Activated T-cell treated with anti-CD3 and anti-CD28 coated beads, Interleukin-2, amount 50 U/mL, for 72 hours (primary cell): ENCODE data around the gene DCAF15. TPM values are rescaled to one million over a fixed set of nuclear protein-coding genes. Genes with fewer than 3 reads are reported as not detected.
A peak's percentile ranks its signal among the peaks of the same experiment; 100 is the strongest.

ENCODE experiments used
- ATAC-seq, 2 donors: fragments of 150-1000 bp; cut with Tn5 transposase; replicated peaks in 1 of 2; 2 replicates each; pipeline ENCODE4 v1.10.0; 2021; ENCODE audit warnings: moderate library complexity in 2 of 2, mild to moderate bottlenecking in 1 of 2
- DNase-seq, 2 donors: peaks; one replicate each; pipeline ENCODE4 v3.0.0; 2021 to 2022; ENCODE audit warnings: mixed read lengths in 1 of 2
- H3K27ac Mint-ChIP-seq: one replicate; pipeline ENCODE4 v1.8.0; 2022; ENCODE audit warnings: mild to moderate bottlenecking, moderate library complexity, mixed read lengths
- H3K27me3 Mint-ChIP-seq: one replicate; pipeline ENCODE4 v1.8.0; 2022; ENCODE audit warnings: low read depth, mixed read lengths
- H3K36me3 Mint-ChIP-seq, 2 donors: one replicate each; pipeline ENCODE4 v1.8.0; 2022; ENCODE audit warnings: mixed read lengths in 2 of 2, mild to moderate bottlenecking in 1 of 2; ENCODE audit not compliant: insufficient read depth in 2 of 2
- H3K4me1 Mint-ChIP-seq: one replicate; pipeline ENCODE4 v1.8.0; 2022; ENCODE audit warnings: low read depth, mixed read lengths
- H3K4me3 Mint-ChIP-seq, 2 donors: one replicate each; pipeline ENCODE4 v1.8.0; 2022; ENCODE audit warnings: mild to moderate bottlenecking in 2 of 2, mixed read lengths in 2 of 2, moderate library complexity in 2 of 2
- H3K9me3 Mint-ChIP-seq, 2 donors: one replicate each; pipeline ENCODE4 v1.8.0; 2022; ENCODE audit warnings: mixed read lengths in 2 of 2
- total RNA-seq, 2 donors: library from RNA; stranded (reverse); gene quantifications; one replicate each; pipeline ENCODE4 v1.2.3, GENCODE V29; 2022

Gene DCAF15
- total RNA-seq, 2 donors from 2014 or later: 62.9 to 79.8 TPM

- Mint-ChIP-seq H3K9me3 (no peaks in the 10 kb centered on the region), H3K4me1 (peaks cover 13% of the 10 kb centered on the region), H3K36me3 (peaks cover 0 to 2% of the 10 kb centered on the region in 2 donors), H3K27me3 (no peaks in the 10 kb centered on the region), H3K27ac (no peak overlapping the region), H3K4me3 (peak overlapping the region in 1 of 2 donors; percentile 27)
- ATAC-seq: peak in 1 of 2 donors; percentile 13
- no peak for DNase-seq
Measured at GRCh38 chr19:13979244-13979615, 26.9 kb downstream of the DCAF15 start.

GRCh38 chr19:13979686-13980085 lies 27.4 kb downstream of the DCAF15 start:
- Mint-ChIP-seq H3K9me3 (no peaks in the 10 kb centered on the region), H3K4me1 (peaks cover 12% of the 10 kb centered on the region), H3K4me3 (peak overlapping the region in 1 of 2 donors; percentile 27), H3K27me3 (no peaks in the 10 kb centered on the region), H3K27ac (no peak overlapping the region), H3K36me3 (peaks cover 0 to 2% of the 10 kb centered on the region in 2 donors)
- no peak for DNase-seq
- no peak for ATAC-seq

GRCh38 chr19:13980340-13980739 lies 28.0 kb downstream of the DCAF15 start:
- Mint-ChIP-seq H3K9me3 (no peaks in the 10 kb centered on the region), H3K27me3 (no peaks in the 10 kb centered on the region), H3K36me3 (peaks cover 0 to 2% of the 10 kb centered on the region in 2 donors), H3K4me3 (no peak overlapping the region), H3K27ac (no peak overlapping the region), H3K4me1 (peaks cover 19% of the 10 kb centered on the region)
- no peak for DNase-seq
- ATAC-seq: no peak

GRCh38 chr19:13981021-13981420 lies 28.7 kb downstream of the DCAF15 start:
- DNase-seq (no peak), ATAC-seq (no peak)
- Mint-ChIP-seq H3K36me3 (peaks cover 0 to 2% of the 10 kb centered on the region in 2 donors), H3K4me3 (no peak overlapping the region), H3K4me1 (peaks cover 25% of the 10 kb centered on the region), H3K9me3 (no peaks in the 10 kb centered on the region), H3K27ac (no peak overlapping the region), H3K27me3 (no peaks in the 10 kb centered on the region)

GRCh38 chr19:13981467-13981866 lies 29.2 kb downstream of the DCAF15 start:
- peaks cover 29% of the 10 kb centered on the region for H3K4me1 Mint-ChIP-seq
- no peak overlapping the region for H3K27ac Mint-ChIP-seq

GRCh38 chr19:13981988-13982501 lies 29.7 kb downstream of the DCAF15 start:
- Mint-ChIP-seq H3K27me3 (no peaks in the 10 kb centered on the region), H3K36me3 (no peaks in the 10 kb centered on the region), H3K9me3 (no peaks in the 10 kb centered on the region), H3K27ac (no peak overlapping the region), H3K4me1 (peaks cover 35% of the 10 kb centered on the region), H3K4me3 (no peak overlapping the region)
- DNase-seq (no peak), ATAC-seq (no peak)

More at GRCh38 chr19:13981467-13981866, 29.2 kb downstream of the DCAF15 start:
- ATAC-seq: no peak
- Mint-ChIP-seq H3K27me3 (no peaks in the 10 kb centered on the region), H3K9me3 (no peaks in the 10 kb centered on the region), H3K4me3 (no peak overlapping the region), H3K36me3 (peaks cover 0 to under 1% of the 10 kb centered on the region in 2 donors)
- DNase-seq: no peak

GRCh38 chr19:13982773-13983172 lies 30.5 kb downstream of the DCAF15 start:
- Mint-ChIP-seq H3K9me3 (no peaks in the 10 kb centered on the region), H3K4me1 (peaks cover 42% of the 10 kb centered on the region), H3K27ac (no peak overlapping the region), H3K4me3 (no peak overlapping the region), H3K27me3 (no peaks in the 10 kb centered on the region), H3K36me3 (no peaks in the 10 kb centered on the region)
- ATAC-seq: no peak
- DNase-seq: no peak

- DNase-seq (no peak), ATAC-seq (no peak)
- H3K4me3 Mint-ChIP-seq: no peak overlapping the region
- H3K9me3 Mint-ChIP-seq: no peaks in the 10 kb centered on the region
- H3K27me3 Mint-ChIP-seq: no peaks in the 10 kb centered on the region
- H3K27ac Mint-ChIP-seq: no peak overlapping the region
- H3K4me1 Mint-ChIP-seq: peaks cover 44% of the 10 kb centered on the region
- H3K36me3 Mint-ChIP-seq: peaks cover 0 to under 1% of the 10 kb centered on the region in 2 donors
Measured at GRCh38 chr19:13983213-13983889, 31.0 kb downstream of the DCAF15 start.

GRCh38 chr19:13984186-13984585 lies 31.9 kb downstream of the DCAF15 start:
- Mint-ChIP-seq H3K9me3 (no peaks in the 10 kb centered on the region), H3K36me3 (peaks cover 0 to 5% of the 10 kb centered on the region in 2 donors), H3K4me1 (peaks cover 52% of the 10 kb centered on the region), H3K27me3 (no peaks in the 10 kb centered on the region), H3K27ac (no peak overlapping the region), H3K4me3 (no peak overlapping the region)
- DNase-seq: no peak
- no peak for ATAC-seq

GRCh38 chr19:13984875-13985741 lies 32.8 kb downstream of the DCAF15 start:
- H3K36me3 Mint-ChIP-seq: peaks cover 0 to 5% of the 10 kb centered on the region in 2 donors
- DNase-seq: peak in 1 of 2 donors; percentile 23
- peaks cover 52% of the 10 kb centered on the region for H3K4me1 Mint-ChIP-seq
- H3K4me3 Mint-ChIP-seq: peak overlapping the region; percentile 61 to 66
- no peaks in the 10 kb centered on the region for H3K27me3 Mint-ChIP-seq
- ATAC-seq: no peak
- H3K9me3 Mint-ChIP-seq: no peaks in the 10 kb centered on the region
- H3K27ac Mint-ChIP-seq: peak overlapping the region; percentile 84

- no peaks in the 10 kb centered on the region for H3K27me3 Mint-ChIP-seq
- peaks cover 0 to 5% of the 10 kb centered on the region in 2 donors for H3K36me3 Mint-ChIP-seq
- peak overlapping the region; percentile 98 for H3K27ac Mint-ChIP-seq
- no peaks in the 10 kb centered on the region for H3K9me3 Mint-ChIP-seq
- H3K4me3 Mint-ChIP-seq: peak overlapping the region; percentile 80 to 88
- H3K4me1 Mint-ChIP-seq: peaks cover 52% of the 10 kb centered on the region
- DNase-seq (peak in 1 of 2 donors; percentile 18), ATAC-seq (no peak)
Measured at GRCh38 chr19:13985771-13986347, 33.5 kb downstream of the DCAF15 start.

GRCh38 chr19:13986348-13986904 lies 34.1 kb downstream of the DCAF15 start:
- peak overlapping the region; percentile 98 for H3K27ac Mint-ChIP-seq
- no peaks in the 10 kb centered on the region for H3K27me3 Mint-ChIP-seq
- ATAC-seq (peak; percentile 93 to 94), DNase-seq (peak; percentile 99)
- H3K4me3 Mint-ChIP-seq: peak overlapping the region; percentile 80 to 88
- no peaks in the 10 kb centered on the region for H3K9me3 Mint-ChIP-seq
- H3K36me3 Mint-ChIP-seq: peaks cover 0 to 7% of the 10 kb centered on the region in 2 donors
- peaks cover 52% of the 10 kb centered on the region for H3K4me1 Mint-ChIP-seq
